GM18951 (cell line): ENCODE results near the gene C6orf89.

Experiments used
- POLR2A ChIP-seq: IDR thresholded peaks from 4 replicates; pipeline ENCODE4 v1.6.1; 2011; ENCODE audit warnings: mild to moderate bottlenecking; ENCODE audit not compliant: insufficient read length, insufficient read depth; ENCODE audit errors: extremely low read depth
- in situ Hi-C: fragments of 300-500 bp; cut with MboI; formaldehyde crosslinking; loops from one replicate; pipeline ENCODE4 v1.12.0; 2022; ENCODE audit warnings: low sequenced_read_pairs, mixed read lengths, inconsistent platforms; ENCODE audit not compliant: unreplicated experiment

Gene C6orf89

GRCh38 chr6:36845233-36845632, 40.5 kb upstream of the C6orf89 start:
- in situ Hi-C loops = no loop called here
- no peak for TF ChIP-seq POLR2A

DNA sequence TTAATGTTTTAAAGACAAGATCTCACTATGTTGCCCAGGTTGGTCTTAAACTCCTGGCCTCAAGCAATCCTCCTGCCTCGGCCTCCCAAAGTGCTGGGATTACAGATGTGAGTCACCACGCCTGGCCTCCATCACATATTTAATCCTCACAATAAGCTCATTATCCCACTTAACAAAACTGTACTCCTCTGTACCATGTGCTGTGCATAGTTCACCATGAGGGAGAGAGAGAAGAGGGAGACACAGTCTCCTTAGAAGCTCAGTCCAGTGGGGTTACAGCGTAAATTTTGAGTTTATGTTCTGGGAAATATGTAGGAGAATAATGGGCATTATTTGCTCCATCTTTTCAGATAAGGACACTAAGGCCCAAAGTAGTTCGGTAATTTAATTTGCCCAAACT, 38.6 kb upstream of the C6orf89 start:
- in situ Hi-C loops = no loop called here
- TF ChIP-seq POLR2A = no peak

- TF ChIP-seq POLR2A = no peak
- in situ Hi-C loops = no loop called here
Measured at GRCh38 chr6:36847991-36848390, 37.8 kb upstream of the C6orf89 start.

GRCh38 chr6:36848658-36849441, 36.9 kb upstream of the C6orf89 start:
- in situ Hi-C loops = no loop called here
- TF ChIP-seq POLR2A = no peak

DNA sequence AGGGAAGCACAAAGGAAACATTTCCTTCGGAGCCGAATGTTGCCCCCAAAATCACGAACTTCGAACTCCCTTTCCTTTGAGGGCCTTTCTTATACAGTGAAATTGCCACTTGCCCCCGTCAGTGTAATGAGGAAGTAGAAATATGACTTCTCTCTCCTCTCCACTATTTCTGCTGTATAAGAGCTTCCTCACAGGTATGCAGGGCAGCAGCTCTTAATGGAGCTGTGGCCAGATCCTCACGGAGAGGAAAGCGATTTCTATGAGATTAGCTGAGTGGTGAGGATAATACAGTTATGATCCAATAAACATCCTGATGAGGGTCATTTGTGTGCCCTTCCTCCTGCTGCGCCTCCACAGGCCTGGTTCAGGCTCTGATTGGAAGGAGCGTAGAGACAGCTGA, 35.7 kb upstream of the C6orf89 start:
- TF ChIP-seq POLR2A = no peak

GRCh38 chr6:36851149-36851614, 34.6 kb upstream of the C6orf89 start:
- TF ChIP-seq POLR2A = no peak
- in situ Hi-C loops = no loop called here

More for the DNA sequence above, 35.7 kb upstream of the C6orf89 start:
- in situ Hi-C loops = no loop called here

- in situ Hi-C loops = no loop called here
- no peak for TF ChIP-seq POLR2A
Measured at GRCh38 chr6:36851626-36852025, 34.1 kb upstream of the C6orf89 start.

GRCh38 chr6:36852481-36853147, 33.1 kb upstream of the C6orf89 start:
- in situ Hi-C loops = no loop called here

DNA sequence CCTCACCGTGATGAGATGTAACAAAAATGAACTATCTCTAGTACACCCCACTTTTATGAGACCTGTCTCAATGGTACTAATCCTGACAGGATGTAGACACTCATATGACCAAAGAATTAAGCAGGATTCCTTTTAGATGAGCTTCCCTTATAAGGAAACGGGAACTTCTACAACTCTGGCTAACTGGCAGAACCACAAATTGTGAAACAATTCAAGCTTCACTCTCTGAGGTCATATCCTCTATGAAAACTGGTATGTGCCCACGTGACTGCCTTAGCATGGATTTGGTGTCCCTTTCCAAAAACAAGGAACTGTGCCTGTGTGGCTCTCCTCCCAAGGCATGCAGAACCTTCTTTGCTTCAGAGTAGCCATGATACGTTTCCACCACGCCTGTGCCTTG, 32.4 kb upstream of the C6orf89 start:
- TF ChIP-seq POLR2A = no peak
- in situ Hi-C loops = no loop called here

More at GRCh38 chr6:36852481-36853147, 33.1 kb upstream of the C6orf89 start:
- no peak for TF ChIP-seq POLR2A

GRCh38 chr6:36855750-36856149, 30.0 kb upstream of the C6orf89 start:
- in situ Hi-C loops = no loop called here
- no peak for TF ChIP-seq POLR2A

DNA sequence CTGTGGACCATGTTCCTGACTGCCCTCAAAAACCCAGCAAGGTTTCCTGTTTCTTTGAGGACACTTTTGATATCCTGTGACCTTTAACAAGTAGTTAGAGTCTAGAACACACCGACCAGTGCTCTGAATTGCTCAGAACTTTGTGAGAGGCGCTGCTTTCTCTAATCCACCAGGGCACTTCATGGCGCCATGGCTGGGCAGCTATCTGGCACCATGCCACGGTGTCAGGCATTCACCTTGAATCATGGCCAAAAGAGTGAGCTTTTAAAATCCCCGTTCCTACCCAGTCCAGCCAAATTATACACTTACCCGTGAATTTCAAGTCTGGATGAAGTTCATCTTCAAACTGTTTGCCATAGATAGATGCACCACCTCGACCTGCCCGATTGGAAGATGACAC, 29.5 kb upstream of the C6orf89 start:
- no peak for TF ChIP-seq POLR2A
- in situ Hi-C loops = no loop called here

DNA sequence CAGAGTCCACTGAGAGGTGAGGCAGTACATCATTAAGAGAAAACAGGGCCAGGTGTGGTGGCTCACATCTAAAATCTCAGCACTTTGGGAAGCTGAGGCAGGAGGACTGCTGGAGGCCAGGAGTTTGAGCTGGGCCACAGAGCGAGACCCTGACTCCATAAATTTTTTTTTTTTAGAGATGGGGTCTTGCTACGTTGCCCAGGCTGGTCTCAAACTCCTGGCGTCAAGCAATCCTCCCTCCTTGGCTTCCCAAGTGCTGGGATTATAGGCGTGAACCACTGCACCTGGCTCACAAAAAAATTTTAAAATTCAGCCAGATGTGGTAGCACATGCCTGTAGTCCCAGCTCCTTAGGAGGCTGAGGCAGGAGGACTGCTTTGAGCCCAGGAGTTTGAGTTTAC, 28.4 kb upstream of the C6orf89 start:
- no peak for TF ChIP-seq POLR2A
- in situ Hi-C loops = no loop called here

DNA sequence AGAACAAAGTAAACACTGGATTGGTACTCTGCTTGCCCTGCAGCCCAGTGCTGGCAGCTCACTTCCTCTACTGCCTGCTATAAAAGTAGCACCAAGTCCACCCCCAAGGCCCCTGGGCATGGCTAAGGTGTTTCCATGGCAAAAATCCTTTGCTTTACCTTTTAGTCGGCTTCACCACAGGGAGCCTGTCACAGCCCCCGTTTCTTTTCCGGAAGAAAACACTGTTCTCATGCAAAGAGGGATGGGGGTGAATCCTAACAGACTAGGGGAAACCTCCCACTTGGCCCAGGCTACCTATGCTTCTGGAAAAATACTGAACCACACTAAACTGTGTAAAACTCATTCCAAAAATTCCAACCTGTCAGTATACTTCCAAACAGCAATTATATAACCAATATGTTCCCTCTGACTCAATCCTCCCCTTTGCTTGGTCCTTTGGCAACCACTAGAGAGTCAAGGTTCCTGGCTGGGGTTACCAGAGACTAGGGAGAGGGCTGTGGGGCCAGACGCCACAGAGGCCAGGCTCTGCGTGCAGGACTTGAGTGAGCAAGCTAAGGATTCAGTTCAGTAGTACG, 27.3 kb upstream of the C6orf89 start:
- in situ Hi-C loops = no loop called here
- TF ChIP-seq POLR2A = no peak

DNA sequence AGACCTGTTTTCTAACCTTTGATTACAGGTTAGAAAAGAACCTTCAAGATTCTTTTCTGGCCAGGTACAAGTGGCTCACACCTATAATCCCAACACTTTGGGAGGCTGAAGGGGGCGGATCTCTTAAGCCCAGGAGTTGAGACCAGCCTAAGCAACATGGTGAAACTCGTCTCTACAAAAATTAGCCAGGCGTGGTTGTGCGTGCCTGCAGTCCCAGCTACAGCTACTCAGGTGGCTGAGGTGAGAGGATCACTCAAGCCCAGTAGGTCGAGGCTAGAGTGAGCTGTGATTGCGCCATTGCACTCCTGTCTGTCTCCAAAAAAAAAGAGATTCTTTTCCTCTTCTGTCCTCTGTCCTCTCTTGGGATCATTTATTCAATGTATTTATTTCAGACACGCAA, 25.6 kb upstream of the C6orf89 start:
- in situ Hi-C loops = no loop called here
- TF ChIP-seq POLR2A = no peak

DNA sequence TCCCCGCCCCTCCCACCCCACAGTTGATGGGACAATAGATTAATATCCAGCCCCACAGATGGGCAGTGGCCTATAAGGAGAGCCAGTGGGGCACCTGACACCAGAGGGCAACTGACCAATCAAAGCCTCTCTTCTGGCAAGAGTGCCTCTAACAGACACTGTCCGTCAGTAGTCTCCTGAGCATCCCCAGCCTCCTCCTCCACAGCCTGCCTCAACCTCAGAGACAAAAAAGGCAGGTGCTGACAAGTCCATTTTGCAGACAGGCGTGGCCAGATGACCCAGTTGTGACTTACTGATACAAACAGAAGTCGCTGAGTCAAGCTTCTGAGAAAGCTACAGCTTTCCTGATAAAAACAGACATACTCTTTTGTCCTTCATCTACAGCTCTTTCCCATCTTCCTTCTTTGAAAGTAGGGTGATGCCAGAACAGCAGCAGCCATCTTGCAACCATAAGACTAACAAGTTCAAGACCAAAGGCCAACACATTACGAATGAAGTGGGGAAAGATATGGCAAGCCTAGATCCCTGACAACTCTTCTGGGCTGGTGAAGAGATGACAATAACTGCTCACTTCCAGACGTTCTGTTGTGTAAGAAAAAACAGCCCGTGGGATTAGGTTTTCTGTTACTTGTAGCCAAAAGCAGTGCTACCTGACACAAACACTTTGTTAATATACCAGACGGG, 23.4 kb upstream of the C6orf89 start:
- in situ Hi-C loops = no loop called here
- no peak for TF ChIP-seq POLR2A
